H1 (cell line): ENCODE measurements around the gene RXRA. TPM values are rescaled to one million over a fixed set of nuclear protein-coding genes. Genes with fewer than 3 reads are reported as not detected.

Source experiments
- CTCF ChIA-PET: fragments of 300-600 bp; sonication (Branson Sonifier 250); formaldehyde crosslinking; loops from one replicate; lab custom pipeline; 2021; ENCODE audit not compliant: partially characterized antibody; lab: Charles Lee
- POLR2A ChIA-PET: fragments of 300-600 bp; sonication (Branson Sonifier 250); formaldehyde crosslinking; loops from one replicate; lab custom pipeline; 2021; ENCODE audit warnings: inconsistent platforms; ENCODE audit not compliant: partially characterized antibody; lab: Charles Lee
- DNase-seq, 2 experiments: peaks; one replicate each; pipeline versions ENCODE4 v3.0.0 to v3.0.0-alpha.2; 2010 to 2022; ENCODE audit warnings: low spot score in 2 of 2, low read depth in 1 of 2, mixed read lengths in 1 of 2
- FAIRE-seq: peaks from 2 replicates; lab custom pipeline; 2011; peaks lifted over from hg19 to GRCh38; lab: Jason Lieb, UNC
- H2AFZ ChIP-seq: 2 replicates; pipeline ENCODE4 v1.8.1; 2012; ENCODE audit warnings: low read length, inconsistent platforms
- H2AK5ac ChIP-seq: 2 replicates; pipeline ENCODE4 v1.6.1; 2013; ENCODE audit warnings: low read depth, low read length
- H2BK120ac ChIP-seq: replicated peaks from 2 replicates; pipeline ENCODE3; 2013; ENCODE audit warnings: low read depth, low read length, inconsistent platforms
- H2BK12ac ChIP-seq: 2 replicates; pipeline ENCODE4 v1.6.1; 2013; ENCODE audit warnings: low read depth, low read length
- H2BK15ac ChIP-seq: 2 replicates; pipeline ENCODE4 v1.6.1; 2013; ENCODE audit warnings: low read length
- H2BK20ac ChIP-seq: 2 replicates; pipeline ENCODE4 v1.6.1; 2013; ENCODE audit warnings: low read length
- H2BK5ac ChIP-seq: 2 replicates; pipeline ENCODE4 v1.6.1; 2013; ENCODE audit warnings: low read depth, low read length
- H3K14ac ChIP-seq: 2 replicates; pipeline ENCODE4 v1.6.1; 2013; ENCODE audit warnings: inconsistent platforms; ENCODE audit not compliant: insufficient read length
- H3K18ac ChIP-seq: 2 replicates; pipeline ENCODE4 v1.6.1; 2013; ENCODE audit warnings: low read length; ENCODE audit errors: extremely low read depth
- H3K23ac ChIP-seq: 2 replicates; pipeline ENCODE4 v1.6.1; 2013; ENCODE audit warnings: inconsistent platforms; ENCODE audit not compliant: insufficient read length
- H3K23me2 ChIP-seq: 2 replicates; pipeline ENCODE4 v1.6.1; 2013; ENCODE audit warnings: low read depth, low read length
- H3K27ac ChIP-seq: 2 replicates; pipeline ENCODE4 v1.6.1; 2011; ENCODE audit warnings: low read depth, low read length, inconsistent platforms
- H3K27me3 ChIP-seq, 4 experiments: replicated peaks in 1 of 4; 1 replicate in 1 of 4; 2 replicates in 3 of 4; pipeline versions ENCODE4 v1.6.1 to v1.8.1; 2011 to 2013; ENCODE audit warnings: low read length in 3 of 4, mild to moderate bottlenecking in 3 of 4, inconsistent platforms in 2 of 4, mixed read lengths in 2 of 4, moderate library complexity in 1 of 4; ENCODE audit not compliant: control insufficient read depth in 3 of 4, insufficient read depth in 3 of 4; ENCODE audit errors: extremely low read depth in 1 of 4
- H3K36me3 ChIP-seq, 4 experiments: 2 replicates each; pipeline versions ENCODE4 v1.6.1 to v1.8.1; 2011 to 2013; ENCODE audit warnings: mild to moderate bottlenecking in 4 of 4, low read length in 3 of 4, moderate library complexity in 2 of 4, control low read depth in 1 of 4, inconsistent platforms in 1 of 4; ENCODE audit not compliant: insufficient read depth in 4 of 4, control insufficient read depth in 2 of 4
- H3K4ac ChIP-seq: replicated peaks from 2 replicates; pipeline ENCODE3; 2013; ENCODE audit warnings: low read length, low read depth, mixed read lengths, inconsistent platforms; ENCODE audit not compliant: insufficient read length
- H3K4me1 ChIP-seq, 4 experiments: replicated peaks in 1 of 4; 1 replicate in 1 of 4; 2 replicates in 3 of 4; pipeline versions ENCODE4 v1.6.1 to v1.8.1; 2011 to 2013; ENCODE audit warnings: low read length in 3 of 4, inconsistent platforms in 2 of 4, mixed read lengths in 1 of 4; ENCODE audit not compliant: insufficient read depth in 4 of 4, control insufficient read depth in 3 of 4
- H3K4me2 ChIP-seq, 2 experiments: 2 replicates each; pipeline versions ENCODE4 v1.6.1 to v1.8.1; 2011 to 2013; ENCODE audit warnings: low read depth in 2 of 2, low read length in 2 of 2, control low read depth in 1 of 2, inconsistent platforms in 1 of 2, mild to moderate bottlenecking in 1 of 2; ENCODE audit not compliant: insufficient read depth in 1 of 2
- H3K4me3 ChIP-seq, 4 experiments: fragments of 200-600, 300-600 bp in 1 of 4; sonication (generic), shearing (Covaris generic), sonication (Bioruptor Twin) in 1 of 4; 2 replicates each; pipeline versions ENCODE4 v1.5.1 to v1.8.1; 2011 to 2016; ENCODE audit warnings: low read length in 4 of 4, low read depth in 3 of 4, control low read depth in 2 of 4, inconsistent platforms in 2 of 4, mild to moderate bottlenecking in 2 of 4, mixed read lengths in 1 of 4, moderate library complexity in 1 of 4; ENCODE audit not compliant: insufficient read depth in 2 of 4; ENCODE audit errors: extremely low read depth in 1 of 4
- H3K56ac ChIP-seq: replicated peaks from 2 replicates; pipeline ENCODE3; 2013; ENCODE audit warnings: low read depth, mild to moderate bottlenecking, mixed read lengths, low read length, inconsistent platforms; ENCODE audit not compliant: insufficient read length
- H3K79me1 ChIP-seq: 2 replicates; pipeline ENCODE4 v1.6.1; 2013; ENCODE audit warnings: low read depth, low read length, control low read depth
- H3K79me2 ChIP-seq, 2 experiments: 2 replicates each; pipeline versions ENCODE4 v1.6.1 to v1.8.1; 2012 to 2013; ENCODE audit warnings: low read length in 2 of 2, mild to moderate bottlenecking in 2 of 2, inconsistent platforms in 1 of 2; ENCODE audit not compliant: insufficient read depth in 2 of 2, control insufficient read depth in 1 of 2
- H3K9ac ChIP-seq, 4 experiments: replicated peaks in 1 of 4; 1 replicate in 1 of 4; 2 replicates in 3 of 4; pipeline versions ENCODE4 v1.6.1 to v1.8.1; 2011 to 2013; ENCODE audit warnings: low read depth in 3 of 4, low read length in 3 of 4, control low read depth in 2 of 4, mild to moderate bottlenecking in 2 of 4, moderate library complexity in 2 of 4, inconsistent platforms in 1 of 4; ENCODE audit errors: extremely low read depth in 1 of 4
- H3K9me3 ChIP-seq, 2 experiments: 2 replicates each; pipeline versions ENCODE4 v1.6.1 to v1.8.1; 2012 to 2013; ENCODE audit warnings: mild to moderate bottlenecking in 2 of 2, moderate library complexity in 2 of 2, control low read depth in 1 of 2, inconsistent platforms in 1 of 2, low read depth in 1 of 2, low read length in 1 of 2, mixed read lengths in 1 of 2; ENCODE audit not compliant: insufficient read depth in 2 of 2
- H4K20me1 ChIP-seq, 2 experiments: replicated peaks in 1 of 2; 2 replicates each; pipeline versions ENCODE3 to v1.8.1; 2011 to 2013; ENCODE audit warnings: inconsistent platforms in 2 of 2, low read length in 2 of 2, mild to moderate bottlenecking in 1 of 2; ENCODE audit not compliant: insufficient read depth in 2 of 2, control insufficient read depth in 1 of 2
- H4K5ac ChIP-seq: 2 replicates; pipeline ENCODE4 v1.6.1; 2013; ENCODE audit warnings: low read length, low read depth, mixed read lengths, inconsistent platforms; ENCODE audit not compliant: insufficient read length
- H4K8ac ChIP-seq: 2 replicates; pipeline ENCODE4 v1.8.0; 2013; ENCODE audit warnings: mild to moderate bottlenecking, moderate library complexity, low read length, inconsistent platforms; ENCODE audit not compliant: insufficient read depth; ENCODE audit errors: extremely low read depth
- H4K91ac ChIP-seq: replicated peaks from 2 replicates; pipeline ENCODE3; 2013; ENCODE audit warnings: low read length, mixed read lengths, inconsistent platforms; ENCODE audit not compliant: insufficient read length
- GTF2F1 ChIP-seq: IDR thresholded peaks from 2 replicates; pipeline ENCODE4 v1.6.1; 2012; ENCODE audit warnings: low read depth, low read length, improper control_type of control experiment, borderline replicate concordance
- KDM1A ChIP-seq: fragments of 200-600, 300-600 bp; sonication (generic); IDR thresholded peaks from 2 replicates; pipeline ENCODE4 v1.7.1; 2016; ENCODE audit warnings: mild to moderate bottlenecking, low read length, borderline replicate concordance
- TAF7 ChIP-seq: optimal IDR thresholded peaks from 2 replicates; pipeline ENCODE3; 2011; ENCODE audit warnings: low read depth, mild to moderate bottlenecking, inconsistent platforms, low read length, moderate library complexity, borderline replicate concordance
- WGBS, 2 experiments: shearing (Covaris generic) in 1 of 2; methylation state at CpG; one replicate each; pipeline versions ENCODE4 v1.1.6 to v1.1.7; 2013 to 2015; ENCODE audit warnings: low lambda C conversion rate in 2 of 2, mixed read lengths in 2 of 2, inconsistent platforms in 1 of 2, low coverage in 1 of 2, missing lambda C conversion rate in 1 of 2; ENCODE audit not compliant: insufficient replicate concordance in 2 of 2, insufficient coverage in 1 of 2, insufficient read length in 1 of 2; ENCODE audit errors: extremely low coverage in 1 of 2, missing lambda C conversion rate in 1 of 2; 5-methylcytosine and 5-hydroxymethylcytosine counted together
- polyA plus RNA-seq, 7 experiments: library from polyadenylated mRNA; depleted of rRNA in 3 of 7; stranded (reverse) in 5 of 7; unstranded in 2 of 7; fragments of >200 nt in 5 of 7; fragments of 200-250 nt in 2 of 7; gene quantifications; 1 replicate in 5 of 7; 2 replicates in 1 of 7; 4 replicates in 1 of 7; pipeline versions ENCODE4 v1.2.1 to v1.2.3, GENCODE V29; 2011 to 2013; ENCODE audit warnings: missing spikeins in 2 of 7, mixed read lengths in 2 of 7
- total RNA-seq: library from RNA; stranded (reverse); fragmentation: NEBNext Ultra II Directional; extraction: Animal tissue kit (Norgen Biotek cat#: 25700); gene quantifications from 2 replicates; pipeline ENCODE4 v1.2.1, GENCODE V29; 2021

The RXRA gene
- total and polyA plus RNA-seq, 2 of the 8 experiments (the other 6 are each of a cell fraction or from before 2014, with no cell fraction given) = 9.8 to 29.4 TPM

DNA sequence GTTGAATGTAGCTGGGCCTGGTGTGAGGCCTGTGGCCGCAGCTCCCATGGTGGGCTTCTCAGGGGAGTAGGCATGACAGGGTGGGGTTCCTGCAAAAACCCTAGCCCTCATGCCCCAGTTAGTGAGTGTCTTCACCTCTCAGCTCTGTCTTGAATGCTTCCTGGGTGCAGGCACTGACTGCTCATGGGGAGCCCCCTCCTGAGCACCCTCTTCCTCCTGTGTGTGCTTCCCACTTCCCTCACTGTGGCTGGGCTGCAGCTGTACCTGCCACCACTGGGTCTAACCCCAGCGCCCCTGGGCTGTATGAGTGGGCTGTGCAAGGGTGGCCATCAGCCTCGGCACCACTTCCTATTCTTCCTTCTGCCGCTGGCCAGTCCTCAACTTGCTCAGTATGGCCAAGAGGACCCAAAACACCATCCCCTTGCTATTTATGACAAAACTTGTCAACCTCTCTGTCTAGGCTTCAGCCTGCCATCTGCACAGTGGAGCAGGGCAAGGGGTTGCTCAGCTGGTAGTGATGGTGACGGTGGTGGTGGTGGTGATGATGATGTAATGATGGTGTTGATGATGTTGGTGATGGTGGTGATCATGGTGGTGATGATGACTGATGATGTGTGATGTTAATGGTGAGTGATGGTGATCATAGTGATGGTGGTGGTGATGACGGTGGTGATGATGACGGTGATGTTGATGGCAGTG, 67.5 kb downstream of the RXRA start:
- no peak overlapping the region for H4K5ac ChIP-seq
- no peaks in the 10 kb centered on the region for H3K27me3 ChIP-seq
- no peaks in the 10 kb centered on the region for H3K36me3 ChIP-seq
- peaks cover 2 to 5% of the 10 kb centered on the region in 2 experiments; a peak in 3 of 4 replicates for H3K9me3 ChIP-seq
- H3K4me3 ChIP-seq = no peak overlapping the region
- POLR2A ChIA-PET = interaction anchor here (0.9 kb wide), 1 partner anchor 8 kb away, joined by 4 read pairs; no protein-coding TSS in a partner anchor
- no peak overlapping the region for H3K4me2 ChIP-seq
- 92% methylated on average over 7 of the region's 7 CpGs; no CpG with 5 or more reads in 1 of the 2 experiments for WGBS, 2 experiments
- no peak overlapping the region for H3K23ac ChIP-seq
- no peak overlapping the region for H2BK12ac ChIP-seq
- H3K9ac ChIP-seq = no peak overlapping the region
- DNase-seq (no peak), FAIRE-seq (no peak)
- peaks cover 0 to 8% of the 10 kb centered on the region in 2 experiments for H4K20me1 ChIP-seq
- peaks cover 14% of the 10 kb centered on the region for H3K79me1 ChIP-seq
- no peak overlapping the region for H2AK5ac ChIP-seq
- peaks cover 0 to 4% (median 1%) of the 10 kb centered on the region in 4 experiments; a peak in 2 of 7 replicates for H3K4me1 ChIP-seq
- no peak overlapping the region for H3K18ac ChIP-seq
- H3K23me2 ChIP-seq = peaks cover 3% of the 10 kb centered on the region; the same call in 1 of the 2 replicates
- no peak overlapping the region for H4K91ac ChIP-seq
- no peak overlapping the region for H4K8ac ChIP-seq
- H3K14ac ChIP-seq = no peak overlapping the region
- H2AFZ ChIP-seq = no peak overlapping the region
- no peak overlapping the region for H2BK120ac ChIP-seq
- H3K56ac ChIP-seq = peak overlapping the region; percentile 65
- no peak overlapping the region for H3K4ac ChIP-seq
- CTCF ChIA-PET = no interaction called here
- no peak overlapping the region for H2BK5ac ChIP-seq
- H2BK15ac ChIP-seq = no peak overlapping the region
- H2BK20ac ChIP-seq = no peak overlapping the region
- peaks cover 0 to 40% of the 10 kb centered on the region in 2 experiments; a peak in 2 of 4 replicates for H3K79me2 ChIP-seq
- H3K27ac ChIP-seq = no peak overlapping the region
- TF ChIP-seq GTF2F1 (no peak), TAF7 (no peak), KDM1A (no peak)
